Measurements from ENCODE around the gene NCOA1. TPM values are rescaled to one million over a fixed set of nuclear protein-coding genes. Genes with fewer than 3 reads are reported as not detected.

Gene NCOA1
- polyA plus RNA-seq, 1 donor (not counting 4 experiments of a cell fraction or from before 2014, with no cell fraction given), result 5.0 TPM

DNA sequence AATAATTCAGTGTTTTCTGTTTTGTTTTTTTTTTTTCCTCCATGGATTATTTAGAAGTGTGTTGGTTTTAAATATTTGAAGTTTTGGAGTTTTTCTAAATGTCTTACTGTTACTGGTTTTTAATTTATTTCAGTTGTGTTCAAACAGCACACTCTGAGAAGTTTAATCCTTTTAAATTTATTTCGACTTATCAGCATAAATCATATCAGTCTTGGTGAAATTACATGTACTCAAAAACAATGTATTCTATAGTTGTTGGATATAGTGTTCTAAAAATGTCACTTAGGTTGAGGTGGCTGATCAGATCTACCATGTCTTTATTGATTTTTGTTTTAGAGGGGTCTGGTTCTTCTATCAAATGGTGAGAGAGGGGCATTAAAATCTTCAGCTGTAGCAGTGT, 134.7 kb downstream of the NCOA1 start:
- no peaks in the 10 kb centered on the region for H4K20me1 ChIP-seq (ENCODE audit: control insufficient read depth, extremely low read depth, insufficient read depth, low read length)
- H3K4me2 ChIP-seq (ENCODE audit: control insufficient read depth, extremely low read depth, insufficient read depth, low read depth, low read length), result no peak overlapping the region
- no peaks in the 10 kb centered on the region for H3K9me3 ChIP-seq (ENCODE audit: control insufficient read depth, low read depth, low read length)
- no peak overlapping the region for H3K4me3 ChIP-seq (ENCODE audit: control insufficient read depth in 2 of 3, extremely low read depth in 1 of 3, insufficient read depth in 2 of 3, low read depth in 1 of 3, low read length in 3 of 3)
- H3K4me1 ChIP-seq (ENCODE audit: control insufficient read depth, extremely low read depth, insufficient read depth, low read length), result peaks cover 10% of the 10 kb centered on the region
- DNase-seq (ENCODE audit: low read depth, low spot score), result no peak
- TF ChIP-seq EZH2 (IDR thresholded peaks at IDR 0.05; ENCODE audit: low read length) (no peak), CTCF (optimal IDR thresholded peaks at IDR 0.05 in 1 of 3, IDR thresholded peaks at IDR 0.05 in 1 of 3, conservative IDR thresholded peaks at IDR 0.05 in 1 of 3; ENCODE audit: extremely low read depth in 1 of 3, insufficient read depth in 2 of 3, low read length in 3 of 3) (no peak)
- H3K9ac ChIP-seq (ENCODE audit: control insufficient read depth, extremely low read depth, insufficient read depth, low read length), result no peak overlapping the region
- no peaks in the 10 kb centered on the region for H3K27me3 ChIP-seq (ENCODE audit: control insufficient read depth, extremely low read depth, insufficient read depth, low read length)
- no peak for FAIRE-seq
- H3K79me2 ChIP-seq (ENCODE audit: control insufficient read depth, insufficient read depth, low read length), result no peaks in the 10 kb centered on the region
- H2AFZ ChIP-seq (ENCODE audit: control insufficient read depth, low read length), result no peak overlapping the region
- H3K36me3 ChIP-seq (ENCODE audit: control insufficient read depth in 2 of 2, extremely low read depth in 1 of 2, insufficient read depth in 2 of 2, low read length in 2 of 2), result no peaks in the 10 kb centered on the region
- H3K9me1 ChIP-seq (ENCODE audit: control insufficient read depth, extremely low read depth, insufficient read depth, low read length), result no peaks in the 10 kb centered on the region
- H3K27ac ChIP-seq (ENCODE audit: control insufficient read depth, insufficient read depth, low read length), result no peak overlapping the region
- dilution Hi-C loops (cut with MboI; ENCODE audit: extremely low pct_ligation_motif_present, low sequenced_read_pairs), result no loop called here

DNA sequence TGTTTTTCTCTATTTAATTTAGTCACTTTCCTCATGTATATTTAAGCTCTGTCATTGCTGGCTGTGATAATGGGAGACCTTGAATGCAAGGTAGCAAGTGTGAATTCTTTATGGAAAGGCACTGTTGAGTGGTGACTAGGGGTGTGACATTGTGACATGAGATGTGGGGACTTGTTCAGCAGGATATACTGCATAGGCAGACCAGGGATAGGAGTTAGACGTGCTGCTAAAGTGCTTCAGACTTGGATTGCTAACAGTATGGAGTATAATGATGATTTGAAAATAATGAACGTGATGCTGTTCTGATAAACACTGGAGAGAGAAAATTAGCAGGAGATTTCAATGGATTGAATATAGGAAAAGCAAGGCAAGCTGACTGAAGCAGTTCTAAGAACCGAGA, 135.1 kb downstream of the NCOA1 start:
- Histone ChIP-seq H4K20me1 (ENCODE audit: control insufficient read depth, extremely low read depth, insufficient read depth, low read length) (no peaks in the 10 kb centered on the region), H3K4me3 (ENCODE audit: control insufficient read depth in 2 of 3, extremely low read depth in 1 of 3, insufficient read depth in 2 of 3, low read depth in 1 of 3, low read length in 3 of 3) (no peak overlapping the region), H3K36me3 (ENCODE audit: control insufficient read depth in 2 of 2, extremely low read depth in 1 of 2, insufficient read depth in 2 of 2, low read length in 2 of 2) (no peaks in the 10 kb centered on the region), H2AFZ (ENCODE audit: control insufficient read depth, low read length) (no peak overlapping the region), H3K79me2 (ENCODE audit: control insufficient read depth, insufficient read depth, low read length) (no peaks in the 10 kb centered on the region), H3K4me2 (ENCODE audit: control insufficient read depth, extremely low read depth, insufficient read depth, low read depth, low read length) (no peak overlapping the region), H3K27ac (ENCODE audit: control insufficient read depth, insufficient read depth, low read length) (no peak overlapping the region), H3K4me1 (ENCODE audit: control insufficient read depth, extremely low read depth, insufficient read depth, low read length) (peaks cover 7% of the 10 kb centered on the region), H3K9ac (ENCODE audit: control insufficient read depth, extremely low read depth, insufficient read depth, low read length) (no peak overlapping the region), H3K9me1 (ENCODE audit: control insufficient read depth, extremely low read depth, insufficient read depth, low read length) (no peaks in the 10 kb centered on the region), H3K9me3 (ENCODE audit: control insufficient read depth, low read depth, low read length) (no peaks in the 10 kb centered on the region), H3K27me3 (ENCODE audit: control insufficient read depth, extremely low read depth, insufficient read depth, low read length) (no peaks in the 10 kb centered on the region)
- no peak for TF ChIP-seq CTCF (optimal IDR thresholded peaks at IDR 0.05 in 1 of 3, IDR thresholded peaks at IDR 0.05 in 1 of 3, conservative IDR thresholded peaks at IDR 0.05 in 1 of 3; ENCODE audit: extremely low read depth in 1 of 3, insufficient read depth in 2 of 3, low read length in 3 of 3)
- no peak for TF ChIP-seq EZH2 (IDR thresholded peaks at IDR 0.05; ENCODE audit: low read length)
- dilution Hi-C loops (cut with MboI; ENCODE audit: extremely low pct_ligation_motif_present, low sequenced_read_pairs), result no loop called here
- DNase-seq (ENCODE audit: low read depth, low spot score) (no peak), FAIRE-seq (no peak)

Measured in keratinocyte (primary cell).